Activated CD4-positive, alpha-beta T cell treated with anti-CD3 and anti-CD28 coated beads, Interleukin-2, amount 10 ng/mL, durations not matched to agents 7 days and 5 days (primary cell): ENCODE results near the gene RAB4A. TPM values are rescaled to one million over a fixed set of nuclear protein-coding genes. Genes with fewer than 3 reads are reported as not detected.
"Not testable (repeated sequence)": the region's sequence is repeated elsewhere in the genome, so short reads cannot be mapped to it uniquely, and the experiment has no call there.

Experiments used
- CTCF ChIA-PET: fragments of 350-600 bp; sonication (Branson Sonifier 250); formaldehyde crosslinking; loops from one replicate; lab custom pipeline; 2021; ENCODE audit warnings: antibody characterized with exemption; lab: Charles Lee
- POLR2A ChIA-PET: fragments of 350-600 bp; sonication (Branson Sonifier 250); formaldehyde crosslinking; loops from one replicate; lab custom pipeline; 2021; ENCODE audit warnings: antibody characterized with exemption; lab: Charles Lee
- DNase-seq: peaks from one replicate; pipeline ENCODE4 v3.0.0-alpha.2; 2020
- H3K27ac Mint-ChIP-seq: one replicate; pipeline ENCODE4 v1.8.0; 2021; ENCODE audit warnings: mild to moderate bottlenecking, moderate library complexity, mixed read lengths
- H3K27me3 Mint-ChIP-seq: one replicate; pipeline ENCODE4 v1.8.0; 2021; ENCODE audit warnings: mixed read lengths
- H3K36me3 Mint-ChIP-seq: one replicate; pipeline ENCODE4 v1.8.0; 2021; ENCODE audit warnings: low read depth, mixed read lengths
- H3K4me1 Mint-ChIP-seq: one replicate; pipeline ENCODE4 v1.8.0; 2021; ENCODE audit warnings: mixed read lengths
- H3K4me3 Mint-ChIP-seq: one replicate; pipeline ENCODE4 v1.8.0; 2021; ENCODE audit warnings: mild to moderate bottlenecking, moderate library complexity, mixed read lengths
- H3K9me3 Mint-ChIP-seq: one replicate; pipeline ENCODE4 v1.8.0; 2021; ENCODE audit warnings: mixed read lengths
- total RNA-seq, 2 experiments: library from RNA; stranded (reverse); gene quantifications; one replicate each; pipeline ENCODE4 v1.2.3, GENCODE V29; 2021

RAB4A gene
- total RNA-seq, 2 experiments from 2014 or later = 35.5 to 41.0 TPM

GRCh38 chr1:229319487-229319886, 48.6 kb downstream of the RAB4A start:
- CTCF ChIA-PET = interaction anchor here (0.9 kb wide), 1 partner anchor 9 kb away, joined by 3 read pairs; no protein-coding TSS in a partner anchor
- no peaks in the 10 kb centered on the region for H3K27me3 Mint-ChIP-seq
- POLR2A ChIA-PET = no interaction called here
- no peak for DNase-seq
- H3K27ac Mint-ChIP-seq = no peak overlapping the region
- H3K4me1 Mint-ChIP-seq = peaks cover 5% of the 10 kb centered on the region
- peaks cover 29% of the 10 kb centered on the region for H3K36me3 Mint-ChIP-seq
- no peak overlapping the region for H3K4me3 Mint-ChIP-seq
- no peaks in the 10 kb centered on the region for H3K9me3 Mint-ChIP-seq

- no peak for DNase-seq
- Mint-ChIP-seq H3K9me3 (no peaks in the 10 kb centered on the region), H3K36me3 (peaks cover 45% of the 10 kb centered on the region)
Observed at GRCh38 chr1:229323201-229323600, 52.3 kb downstream of the RAB4A start.

GRCh38 chr1:229323885-229324553, 53.1 kb downstream of the RAB4A start:
- Mint-ChIP-seq H3K9me3 (no peaks in the 10 kb centered on the region), H3K27me3 (no peaks in the 10 kb centered on the region), H3K27ac (no peak overlapping the region), H3K4me3 (no peak overlapping the region), H3K4me1 (peaks cover 24% of the 10 kb centered on the region), H3K36me3 (peaks cover 44% of the 10 kb centered on the region)
- ChIA-PET POLR2A (no interaction called here), CTCF (interaction anchor here (1.0 kb wide), 1 partner anchor 12 kb away, joined by 3 read pairs; no protein-coding TSS in a partner anchor)
- DNase-seq = no peak

More at GRCh38 chr1:229323201-229323600, 52.3 kb downstream of the RAB4A start:
- ChIA-PET POLR2A (no interaction called here), CTCF (no interaction called here)
- H3K27me3 Mint-ChIP-seq = no peaks in the 10 kb centered on the region
- no peak overlapping the region for H3K4me3 Mint-ChIP-seq
- H3K4me1 Mint-ChIP-seq = peaks cover 24% of the 10 kb centered on the region
- no peak overlapping the region for H3K27ac Mint-ChIP-seq

GRCh38 chr1:229325401-229325800, 54.5 kb downstream of the RAB4A start:
- Mint-ChIP-seq H3K27me3 (no peaks in the 10 kb centered on the region), H3K4me3 (no peak overlapping the region), H3K36me3 (peaks cover 40% of the 10 kb centered on the region), H3K27ac (peak overlapping the region; percentile 48), H3K9me3 (no peaks in the 10 kb centered on the region), H3K4me1 (peaks cover 22% of the 10 kb centered on the region)
- POLR2A ChIA-PET = no interaction called here
- CTCF ChIA-PET = interaction anchor here (1.2 to 1.7 kb wide), 2 partner anchors 14 to 18 kb away, joined by 3 read pairs; partner anchors contain the start of gene CCSAP
- no peak for DNase-seq

- ChIA-PET POLR2A (no interaction called here), CTCF (interaction anchor here (1.2 to 1.7 kb wide), 2 partner anchors 13 to 17 kb away, joined by 3 read pairs; partner anchors contain the start of gene CCSAP)
- no peaks in the 10 kb centered on the region for H3K27me3 Mint-ChIP-seq
- peaks cover 22% of the 10 kb centered on the region for H3K4me1 Mint-ChIP-seq
- no peak for DNase-seq
- peak overlapping the region; percentile 66 for H3K27ac Mint-ChIP-seq
- no peaks in the 10 kb centered on the region for H3K9me3 Mint-ChIP-seq
- peaks cover 38% of the 10 kb centered on the region for H3K36me3 Mint-ChIP-seq
- no peak overlapping the region for H3K4me3 Mint-ChIP-seq
Observed at GRCh38 chr1:229325853-229326487, 55.1 kb downstream of the RAB4A start.

- Mint-ChIP-seq H3K4me3 (no peak overlapping the region), H3K27me3 (no peaks in the 10 kb centered on the region), H3K27ac (peak overlapping the region; percentile 66), H3K9me3 (no peaks in the 10 kb centered on the region), H3K4me1 (peaks cover 22% of the 10 kb centered on the region), H3K36me3 (peaks cover 37% of the 10 kb centered on the region)
- ChIA-PET CTCF (interaction anchor here (1.7 kb wide), 1 partner anchor 16 kb away, joined by 3 read pairs; the partner anchor contains the start of gene CCSAP), POLR2A (no interaction called here)
- no peak for DNase-seq
Observed at GRCh38 chr1:229326601-229327000, 55.7 kb downstream of the RAB4A start.

- H3K27me3 Mint-ChIP-seq, H3K9me3 Mint-ChIP-seq, H3K27ac Mint-ChIP-seq, POLR2A ChIA-PET, DNase-seq, H3K4me3 Mint-ChIP-seq, CTCF ChIA-PET: not testable (repeated sequence)
- peaks cover 32% of the 10 kb centered on the region for H3K36me3 Mint-ChIP-seq
- peaks cover 22% of the 10 kb centered on the region for H3K4me1 Mint-ChIP-seq
Observed at GRCh38 chr1:229327765-229328164, 56.9 kb downstream of the RAB4A start.

- no peak for DNase-seq
- H3K27ac Mint-ChIP-seq = no peak overlapping the region
- H3K36me3 Mint-ChIP-seq = peaks cover 30% of the 10 kb centered on the region
- no peak overlapping the region for H3K4me3 Mint-ChIP-seq
- H3K4me1 Mint-ChIP-seq = peaks cover 22% of the 10 kb centered on the region
- POLR2A ChIA-PET = no interaction called here
- CTCF ChIA-PET = no interaction called here
- no peaks in the 10 kb centered on the region for H3K9me3 Mint-ChIP-seq
- H3K27me3 Mint-ChIP-seq = no peaks in the 10 kb centered on the region
Observed at GRCh38 chr1:229328598-229329362, 57.9 kb downstream of the RAB4A start.

GRCh38 chr1:229334269-229334668, 63.4 kb downstream of the RAB4A start:
- ChIA-PET CTCF (interaction anchor here (1.3 kb wide), 1 partner anchor 14 kb away, joined by 4 read pairs; no protein-coding TSS in a partner anchor), POLR2A (no interaction called here)
- peaks cover 23% of the 10 kb centered on the region for H3K4me1 Mint-ChIP-seq

GRCh38 chr1:229334716-229335115, 63.8 kb downstream of the RAB4A start:
- Mint-ChIP-seq H3K36me3 (peaks cover 40% of the 10 kb centered on the region), H3K27ac (no peak overlapping the region), H3K4me1 (peaks cover 28% of the 10 kb centered on the region), H3K4me3 (no peak overlapping the region), H3K27me3 (no peaks in the 10 kb centered on the region), H3K9me3 (peaks cover 6% of the 10 kb centered on the region)
- no peak for DNase-seq
- ChIA-PET POLR2A (no interaction called here), CTCF (interaction anchor here (1.3 kb wide), 1 partner anchor 13 kb away, joined by 4 read pairs; no protein-coding TSS in a partner anchor)

More at GRCh38 chr1:229334269-229334668, 63.4 kb downstream of the RAB4A start:
- peaks cover 35% of the 10 kb centered on the region for H3K36me3 Mint-ChIP-seq
- H3K4me3 Mint-ChIP-seq = no peak overlapping the region
- no peak for DNase-seq
- H3K27ac Mint-ChIP-seq = no peak overlapping the region
- H3K27me3 Mint-ChIP-seq = no peaks in the 10 kb centered on the region
- peaks cover 6% of the 10 kb centered on the region for H3K9me3 Mint-ChIP-seq

- no peak for DNase-seq
- ChIA-PET POLR2A (no interaction called here), CTCF (interaction anchor here (0.9 to 1.0 kb wide), 2 partner anchors 12 to 13 kb away, joined by 3 read pairs; no protein-coding TSS in a partner anchor)
- no peaks in the 10 kb centered on the region for H3K27me3 Mint-ChIP-seq
- H3K27ac Mint-ChIP-seq = no peak overlapping the region
- peaks cover 6% of the 10 kb centered on the region for H3K9me3 Mint-ChIP-seq
- H3K4me3 Mint-ChIP-seq = no peak overlapping the region
- H3K4me1 Mint-ChIP-seq = peaks cover 42% of the 10 kb centered on the region
- H3K36me3 Mint-ChIP-seq = peaks cover 44% of the 10 kb centered on the region
Observed at GRCh38 chr1:229336345-229336744, 65.4 kb downstream of the RAB4A start.

- ChIA-PET POLR2A (no interaction called here), CTCF (interaction anchor here (0.5 to 1.5 kb wide), 3 partner anchors 13 to 105 kb away, joined by 3 read pairs; no protein-coding TSS in a partner anchor)
- Mint-ChIP-seq H3K27me3 (no peaks in the 10 kb centered on the region), H3K36me3 (peaks cover 43% of the 10 kb centered on the region), H3K27ac (no peak overlapping the region), H3K4me3 (no peak overlapping the region), H3K4me1 (peaks cover 53% of the 10 kb centered on the region), H3K9me3 (peaks cover 6% of the 10 kb centered on the region)
- DNase-seq = no peak
Observed at GRCh38 chr1:229339086-229339485, 68.2 kb downstream of the RAB4A start.
